Measurements from ENCODE around the gene CABLES1.

Gene CABLES1

GRCh38 chr18:23194997-23195957, 60.0 kb downstream of the CABLES1 start:
- no peak for TF ChIP-seq CTCF (conservative IDR thresholded peaks at IDR 0.05; ENCODE audit: low read length)
- no peak overlapping the region for H3K4me3 ChIP-seq (ENCODE audit: low read length)
- DNase-seq (ENCODE audit: low read depth): peak; percentile 41

GRCh38 chr18:23196119-23197007, 61.1 kb downstream of the CABLES1 start:
- TF ChIP-seq CTCF (conservative IDR thresholded peaks at IDR 0.05; ENCODE audit: low read length): no peak
- no peak for DNase-seq (ENCODE audit: low read depth)

GRCh38 chr18:23198217-23198845, 63.0 kb downstream of the CABLES1 start:
- H3K4me3 ChIP-seq (ENCODE audit: low read length): no peak overlapping the region
- TF ChIP-seq CTCF (conservative IDR thresholded peaks at IDR 0.05; ENCODE audit: low read length): no peak
- no peak for DNase-seq (ENCODE audit: low read depth)

More at GRCh38 chr18:23196119-23197007, 61.1 kb downstream of the CABLES1 start:
- no peak overlapping the region for H3K4me3 ChIP-seq (ENCODE audit: low read length)

GRCh38 chr18:23200756-23201155, 65.5 kb downstream of the CABLES1 start:
- no peak for TF ChIP-seq CTCF (conservative IDR thresholded peaks at IDR 0.05; ENCODE audit: low read length)
- H3K4me3 ChIP-seq (ENCODE audit: low read length): no peak overlapping the region
- DNase-seq (ENCODE audit: low read depth): no peak

- no peak overlapping the region for H3K4me3 ChIP-seq (ENCODE audit: low read length)
- no peak for TF ChIP-seq CTCF (conservative IDR thresholded peaks at IDR 0.05; ENCODE audit: low read length)
- no peak for DNase-seq (ENCODE audit: low read depth)
Measured at GRCh38 chr18:23201741-23202140, 66.5 kb downstream of the CABLES1 start.

GRCh38 chr18:23203891-23204432, 68.7 kb downstream of the CABLES1 start:
- no peak overlapping the region for H3K4me3 ChIP-seq (ENCODE audit: low read length)
- no peak for TF ChIP-seq CTCF (conservative IDR thresholded peaks at IDR 0.05; ENCODE audit: low read length)
- DNase-seq (ENCODE audit: low read depth): no peak
